Psoas muscle (tissue), 8 donors: ENCODE measurements around the gene GCN1. TPM values are rescaled to one million over a fixed set of nuclear protein-coding genes. Genes with fewer than 3 reads are reported as not detected.
A peak's percentile ranks its signal among the peaks of the same experiment; 100 is the strongest.

Experiments
- ATAC-seq, 4 donors: fragments of 200-7000 bp; cut with Tn5 transposase; one replicate each; pipeline ENCODE4 v1.9.1; 2020; ENCODE audit warnings: moderate library complexity in 3 of 4, mild to moderate bottlenecking in 2 of 4
- DNase-seq, 2 donors: peaks; one replicate each; pipeline ENCODE4 v3.0.0-alpha.2; 2020
- H3K27ac ChIP-seq: fragments of 200-600 bp; one replicate; pipeline ENCODE4 v1.8.0; 2022
- H3K27me3 ChIP-seq, 3 donors: fragments of 200-600 bp in 1 of 3; one replicate each; pipeline versions ENCODE4 v1.6.1 to v1.8.0; 2013 to 2022; ENCODE audit warnings: low read length in 2 of 3, mild to moderate bottlenecking in 2 of 3, moderate library complexity in 1 of 3; ENCODE audit not compliant: insufficient read depth in 3 of 3
- H3K36me3 ChIP-seq, 2 donors: fragments of 200-600 bp in 1 of 2; one replicate each; pipeline versions ENCODE4 v1.6.1 to v1.8.0; 2013 to 2022; ENCODE audit warnings: low read depth in 1 of 2, mild to moderate bottlenecking in 1 of 2, moderate library complexity in 1 of 2; ENCODE audit not compliant: insufficient read depth in 1 of 2
- H3K4me1 ChIP-seq: fragments of 200-600 bp; one replicate; pipeline ENCODE4 v1.8.0; 2022
- H3K4me3 ChIP-seq: fragments of 200-600 bp; one replicate; pipeline ENCODE4 v1.8.0; 2022; ENCODE audit warnings: mild to moderate bottlenecking
- H3K9me3 ChIP-seq: fragments of 200-600 bp; one replicate; pipeline ENCODE4 v1.8.0; 2022
- CTCF ChIP-seq: fragments of 200-600 bp; IDR thresholded peaks from one replicate; pipeline ENCODE4 v1.8.0; 2022; ENCODE audit warnings: antibody characterized with exemption
- WGBS, 3 donors: extraction: QIAGEN DNeasy Blood & Tissue Kit; methylation state at CpG; one replicate each; pipeline versions ENCODE4 v1.1.6 to v1.1.7; 2013; 5-methylcytosine and 5-hydroxymethylcytosine counted together
- intact Hi-C, 2 donors: fragments of 100-400 bp; cut with DNase I; formaldehyde crosslinking; loops; one replicate each; pipeline versions ENCODE4 v1.11.0 to v1.14.2; 2022
- polyA plus RNA-seq, 3 donors: library from polyadenylated mRNA; stranded (reverse); fragments of 200-250 nt; gene quantifications; one replicate each; pipeline ENCODE4 v1.2.3, GENCODE V29; 2013
- total RNA-seq, 4 donors: library from RNA; stranded (reverse); fragmentation: NEBNext Ultra II Directional in 2 of 4; extraction: Animal tissue kit (Norgen Biotek cat#: 25700) in 2 of 4; gene quantifications; one replicate each; pipeline versions ENCODE4 v1.2.1 to v1.2.4, GENCODE V29; 2021 to 2023
- donor health status: healthy with polysubstance abuse.
- donor health status: DM: no; HTN: no; CAD: no; lungs with moderate emphysema.
- donor health status: Bipolar disorder and iron deficiency.
- donor health status: healthy.
- donor health status: DM: yes; HTN: yes; CAD: no.
- donor health status: DM: no; HTN: no; CAD: no.
- donor health status: DM: no; HTN: no; CAD: no.
- donor health status: DM: yes; HTN: yes; CAD: no.

The GCN1 gene
- total and polyA plus RNA-seq, 7 donors, result 19.6 to 80.9 (median 63.1) TPM

GRCh38 chr12:120155072-120155471, 39.4 kb downstream of the GCN1 start:
- no peak for ATAC-seq
- H3K27me3 ChIP-seq, result no peaks in the 10 kb centered on the region
- WGBS, 3 donors, result 92 to 96% (median 95%) methylated on average over 15 of the region's 15 CpGs
- DNase-seq, result no peak
- no peaks in the 10 kb centered on the region for H3K9me3 ChIP-seq
- intact Hi-C loops, result no loop called here
- no peak for TF ChIP-seq CTCF
- no peak overlapping the region for H3K4me3 ChIP-seq
- H3K4me1 ChIP-seq, result no peaks in the 10 kb centered on the region
- peaks cover 26 to 98% of the 10 kb centered on the region in 2 donors for H3K36me3 ChIP-seq
- no peak overlapping the region for H3K27ac ChIP-seq

- Histone ChIP-seq H3K27me3 (no peaks in the 10 kb centered on the region), H3K27ac (no peak overlapping the region), H3K4me1 (no peaks in the 10 kb centered on the region), H3K4me3 (no peak overlapping the region), H3K36me3 (peaks cover 14 to 98% of the 10 kb centered on the region in 2 donors), H3K9me3 (no peaks in the 10 kb centered on the region)
- WGBS, 3 donors, result 92 to 95% (median 95%) methylated on average over 20 to 22 of the region's 22 CpGs
- intact Hi-C loops, result no loop called here
- DNase-seq (no peak), ATAC-seq (peak in 1 of 4 donors; percentile 13)
- TF ChIP-seq CTCF, result no peak
Observed at GRCh38 chr12:120150919-120151525, 43.5 kb downstream of the GCN1 start.

GRCh38 chr12:120148011-120148410, 46.5 kb downstream of the GCN1 start:
- DNase-seq (no peak), ATAC-seq (no peak)
- H3K9me3 ChIP-seq, result no peaks in the 10 kb centered on the region
- intact Hi-C loops, result no loop called here
- no peaks in the 10 kb centered on the region for H3K4me1 ChIP-seq
- H3K4me3 ChIP-seq, result no peak overlapping the region
- H3K27ac ChIP-seq, result no peak overlapping the region
- 95 to 96% (median 96%) methylated on average over 11 of the region's 11 CpGs for WGBS, 3 donors
- H3K27me3 ChIP-seq, result no peaks in the 10 kb centered on the region
- peaks cover 12 to 98% of the 10 kb centered on the region in 2 donors for H3K36me3 ChIP-seq
- TF ChIP-seq CTCF, result no peak

DNA sequence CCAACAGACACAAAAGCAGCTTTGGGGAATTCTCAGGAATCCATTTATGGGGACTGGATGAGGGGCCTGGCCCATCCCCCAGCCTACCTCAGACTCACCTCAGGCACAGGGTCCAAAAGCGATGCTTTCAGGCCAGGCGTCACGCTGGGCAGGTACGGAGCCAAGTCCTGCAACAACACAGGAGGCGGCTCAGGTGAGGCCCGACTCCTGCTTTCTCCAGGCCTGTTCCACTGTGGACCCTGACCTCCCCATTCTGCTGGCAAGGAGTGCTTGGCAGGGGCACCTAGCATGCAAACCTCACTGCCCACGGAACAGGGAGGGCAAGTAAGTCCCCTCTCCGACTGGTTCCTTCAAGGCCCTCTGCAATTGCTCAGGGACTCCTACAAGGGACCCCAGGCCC, 49.4 kb downstream of the GCN1 start:
- 90 to 96% (median 93%) methylated on average over 6 to 8 of the region's 8 CpGs for WGBS, 3 donors
- intact Hi-C loops, result no loop called here
- TF ChIP-seq CTCF, result no peak
- Histone ChIP-seq H3K4me1 (no peaks in the 10 kb centered on the region), H3K27ac (no peak overlapping the region), H3K27me3 (no peaks in the 10 kb centered on the region), H3K36me3 (peaks cover 17 to 100% of the 10 kb centered on the region in 2 donors), H3K9me3 (no peaks in the 10 kb centered on the region), H3K4me3 (no peak overlapping the region)
- ATAC-seq (no peak), DNase-seq (no peak)

- H3K27ac ChIP-seq, result no peak overlapping the region
- no peak for DNase-seq
- intact Hi-C loops, result no loop called here
- TF ChIP-seq CTCF, result no peak
- peaks cover 17 to 100% of the 10 kb centered on the region in 2 donors for H3K36me3 ChIP-seq
- 96 to 99% (median 99%) methylated on average over 11 of the region's 11 CpGs for WGBS, 3 donors
- no peak for ATAC-seq
- H3K27me3 ChIP-seq, result no peaks in the 10 kb centered on the region
- H3K4me3 ChIP-seq, result no peak overlapping the region
- H3K9me3 ChIP-seq, result no peaks in the 10 kb centered on the region
- H3K4me1 ChIP-seq, result no peaks in the 10 kb centered on the region
Observed at GRCh38 chr12:120144215-120144614, 50.3 kb downstream of the GCN1 start.
